GM18499 (cell line): ENCODE results near the gene MICAL3.

ENCODE experiments used
- ATAC-seq: cut with Tn5 transposase; IDR thresholded peaks from one replicate; pipeline ENCODE4 v1.9.1; 2021; ENCODE audit warnings: moderate number of reproducible peaks; ENCODE audit not compliant: insufficient read depth, unreplicated experiment

MICAL3 gene

DNA sequence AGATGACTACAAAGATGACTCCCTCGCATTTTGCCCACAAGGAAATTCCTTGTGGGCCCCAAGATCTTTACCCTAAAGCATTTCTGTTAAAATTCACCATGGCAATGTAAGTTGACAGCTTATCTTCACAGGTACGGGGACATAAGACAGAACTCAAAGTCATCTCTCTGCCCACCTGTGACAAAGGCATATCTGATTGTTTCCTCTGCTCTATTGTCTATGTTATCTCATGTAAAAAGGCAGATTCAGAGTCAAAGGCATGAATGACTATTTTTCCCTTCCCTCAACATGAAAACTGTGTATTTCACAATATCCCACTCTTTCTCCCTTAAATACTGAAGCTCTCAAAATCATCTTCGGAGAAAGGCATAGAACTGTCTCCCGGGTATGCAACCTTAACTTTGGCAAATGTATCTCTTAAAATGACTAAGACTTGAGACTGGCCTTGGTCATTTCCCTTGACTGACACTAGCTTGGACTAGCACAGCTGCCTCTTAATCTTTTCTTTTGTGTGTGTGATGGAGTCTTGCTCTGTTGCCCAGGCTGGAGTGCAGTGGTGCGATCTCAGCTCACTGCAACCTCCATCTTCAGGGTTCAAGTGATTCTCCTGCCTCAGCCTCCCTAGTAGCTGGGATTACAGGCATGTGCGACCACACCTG, 103.2 kb downstream of the MICAL3 start:
- no peak for ATAC-seq

DNA sequence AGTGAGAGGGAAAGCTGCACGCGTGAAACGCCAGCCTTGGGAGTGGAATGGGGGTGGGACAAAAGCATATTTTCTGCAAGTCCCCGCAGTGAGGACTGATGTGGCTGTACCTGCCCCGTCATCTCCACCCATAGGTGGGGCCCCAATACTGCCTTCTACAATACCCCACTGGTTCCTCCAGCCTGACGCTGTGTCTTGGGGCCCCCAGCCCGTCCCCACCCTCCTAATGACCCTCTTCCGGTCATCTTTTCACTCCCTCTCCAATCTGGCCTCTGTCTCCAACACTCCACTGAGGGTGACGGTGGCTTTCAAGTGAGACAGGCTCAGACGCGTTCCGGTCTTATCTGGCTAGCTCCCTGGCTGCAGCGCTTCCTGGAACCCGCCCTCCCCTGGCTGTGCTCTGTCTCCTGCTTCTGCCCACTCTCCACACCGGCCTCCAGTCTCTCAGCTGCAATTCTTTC, 104.2 kb downstream of the MICAL3 start:
- no peak for ATAC-seq

DNA sequence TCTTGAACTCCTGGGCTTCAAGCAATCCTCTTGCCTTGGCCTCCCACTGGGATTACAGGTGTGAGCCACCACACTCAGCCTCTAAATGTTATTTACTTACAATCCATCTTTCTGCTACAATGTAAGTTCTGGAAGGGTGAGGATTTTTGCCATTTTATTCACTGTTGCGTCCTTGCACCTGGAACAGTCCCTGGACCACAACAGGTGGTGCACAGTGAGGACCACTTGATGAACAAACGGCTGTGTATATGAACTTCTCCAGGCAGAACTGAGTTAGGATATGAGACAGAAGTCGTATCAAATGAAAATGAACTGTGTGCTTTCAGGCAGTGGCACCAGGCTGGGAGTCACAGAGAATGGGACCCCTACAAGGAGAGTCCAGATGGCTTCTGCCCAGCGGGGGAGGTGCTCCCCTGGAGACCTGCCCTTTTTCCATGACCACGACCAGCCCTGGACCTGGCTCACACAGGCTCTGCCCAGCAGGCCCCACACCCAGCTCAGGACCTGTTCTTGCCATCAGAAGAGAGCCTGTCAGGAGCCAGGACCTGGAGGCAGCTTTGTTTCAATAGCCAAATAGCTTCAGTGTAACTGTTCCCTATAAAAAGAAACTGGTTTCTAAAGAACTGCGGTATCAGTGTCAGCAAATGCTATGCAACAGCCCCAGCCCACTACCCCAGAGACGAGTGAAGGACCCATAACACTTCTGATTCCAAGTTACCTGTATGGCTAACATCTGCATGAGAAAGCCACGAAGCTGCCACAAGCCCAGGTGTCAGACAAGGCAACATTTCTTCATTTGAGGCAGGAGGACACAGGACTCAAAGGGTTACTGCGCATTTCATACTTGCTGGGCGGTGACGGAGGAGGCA, 104.9 kb downstream of the MICAL3 start:
- ATAC-seq: no peak

DNA sequence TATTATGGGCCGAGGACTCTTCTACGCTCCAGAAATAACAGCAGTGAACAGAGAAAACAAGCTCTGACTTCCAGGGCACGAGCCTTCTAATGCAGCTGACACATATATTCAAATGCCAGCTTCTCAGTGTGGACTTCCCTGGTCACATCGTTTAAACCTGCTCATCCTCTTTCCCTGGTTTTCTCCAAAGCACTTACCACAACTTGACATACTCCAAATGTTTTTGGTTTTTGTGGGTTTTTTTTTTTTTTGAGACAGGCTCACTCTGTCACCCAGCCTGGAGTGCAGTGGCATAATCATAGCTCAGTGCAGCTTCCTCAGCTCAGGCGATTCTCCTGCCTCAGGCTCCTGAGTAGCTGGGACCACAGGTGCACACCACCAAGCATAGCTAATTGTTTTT, 105.5 kb downstream of the MICAL3 start:
- no peak for ATAC-seq

DNA sequence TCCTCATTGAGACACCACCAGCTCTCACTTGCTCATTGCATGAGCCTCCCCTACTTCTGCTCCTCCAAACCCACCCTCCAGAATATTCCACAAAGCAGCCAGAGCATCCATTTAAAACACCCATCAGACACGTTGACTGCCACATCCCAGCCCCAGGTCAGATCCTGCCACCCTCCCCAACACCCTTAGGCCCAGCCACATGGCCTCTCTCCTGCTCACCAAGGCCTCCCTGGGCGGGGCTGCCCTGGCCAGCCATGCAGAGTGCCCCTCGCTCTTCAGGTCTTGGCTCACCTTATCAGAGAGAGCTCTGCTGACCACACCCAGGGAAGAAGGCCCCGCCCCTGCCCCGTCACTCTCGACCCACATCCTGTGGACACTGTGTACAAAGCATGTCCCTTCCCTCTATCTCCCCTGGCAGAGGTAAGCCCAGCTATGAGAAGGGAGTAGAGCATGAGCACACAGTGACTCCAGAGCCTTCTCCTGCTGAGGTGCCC, 106.8 kb downstream of the MICAL3 start:
- ATAC-seq: no peak

DNA sequence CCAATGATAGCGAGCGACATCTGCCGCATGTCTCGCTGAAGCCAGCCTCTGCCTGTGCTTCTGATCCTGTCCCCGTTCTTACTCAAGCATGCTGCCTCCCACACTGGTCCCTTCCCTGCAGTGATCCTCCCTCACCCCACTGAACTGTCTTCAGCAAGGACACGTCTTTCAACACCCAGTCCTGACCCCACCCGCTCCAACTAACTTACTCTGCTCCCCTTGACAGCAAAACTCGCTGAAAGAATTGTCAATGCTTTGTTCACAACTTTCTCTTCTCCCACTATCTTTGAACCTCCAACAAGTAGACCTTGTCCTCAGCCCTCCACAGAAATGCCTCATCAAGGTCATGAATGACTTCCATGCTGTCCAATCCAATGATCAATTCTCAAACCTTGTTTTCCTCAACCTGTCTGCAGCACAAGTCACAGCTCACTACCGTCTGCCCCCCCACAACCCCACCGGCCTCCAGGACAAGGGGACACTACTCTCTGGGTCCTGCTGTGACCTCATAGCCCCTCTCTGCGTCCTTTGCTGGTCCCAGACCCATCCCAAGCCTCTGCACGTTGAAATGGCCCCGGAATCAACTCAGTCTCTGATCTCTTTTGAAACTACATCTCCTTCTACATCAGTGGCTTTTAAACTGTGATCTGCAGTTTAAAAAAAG, 108.0 kb downstream of the MICAL3 start:
- no peak for ATAC-seq

DNA sequence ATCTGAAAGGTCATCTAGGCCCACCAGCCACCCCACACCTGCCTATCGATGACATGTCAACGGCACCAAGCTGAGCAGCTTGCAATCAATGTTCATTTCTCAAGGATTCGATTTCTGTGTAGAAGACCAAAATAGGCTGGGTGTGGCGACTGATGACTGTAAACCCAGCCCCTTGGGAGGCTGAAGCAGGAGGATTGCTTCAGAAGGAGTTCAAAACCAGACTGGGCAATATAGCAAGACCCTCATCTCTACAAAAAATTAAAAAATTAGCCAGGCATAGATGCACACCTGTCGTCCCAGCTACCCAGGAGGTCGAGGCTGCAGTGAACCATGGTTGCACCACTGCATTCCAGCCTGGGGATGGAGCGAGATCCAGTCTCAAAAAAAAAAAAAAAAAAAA, 108.7 kb downstream of the MICAL3 start:
- ATAC-seq: no peak

DNA sequence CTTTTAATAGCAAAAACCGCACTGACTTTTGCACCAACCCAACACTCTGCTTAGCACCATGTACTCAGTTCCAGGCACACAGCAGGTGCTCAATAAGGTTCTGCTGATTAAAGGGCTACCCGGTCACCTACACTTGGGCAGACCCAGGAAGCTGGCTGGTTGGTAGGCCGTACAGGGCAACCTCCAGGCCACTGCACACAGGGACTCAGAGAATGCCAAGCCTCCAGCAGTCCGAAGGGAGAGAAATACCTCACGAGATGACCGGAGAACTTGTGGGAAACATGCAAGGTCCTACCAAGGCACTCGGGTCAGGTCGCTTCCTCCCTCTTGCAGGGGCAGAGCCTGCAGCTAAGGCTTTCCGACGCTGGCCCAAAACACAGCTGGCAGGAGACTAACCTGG, 109.2 kb downstream of the MICAL3 start:
- no peak for ATAC-seq

DNA sequence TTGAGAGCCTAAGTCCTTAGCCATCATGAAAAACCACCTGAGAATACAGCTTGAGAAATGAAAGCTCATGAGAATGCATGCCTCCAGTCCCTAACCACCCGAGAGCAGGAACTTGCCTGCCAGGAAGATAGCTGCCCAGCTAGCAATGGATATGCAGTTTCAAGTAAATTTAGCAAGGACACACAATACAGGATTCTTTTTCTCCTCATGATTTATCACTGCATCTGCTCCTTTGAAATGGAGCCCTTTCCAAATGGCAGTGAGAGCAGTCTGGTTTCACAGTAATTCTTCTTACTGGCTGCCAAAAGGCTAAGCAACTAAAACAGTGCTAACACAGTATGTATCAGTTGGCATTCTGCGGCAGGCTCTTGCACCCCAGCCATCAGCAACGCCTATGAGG, 109.9 kb downstream of the MICAL3 start:
- ATAC-seq: no peak

DNA sequence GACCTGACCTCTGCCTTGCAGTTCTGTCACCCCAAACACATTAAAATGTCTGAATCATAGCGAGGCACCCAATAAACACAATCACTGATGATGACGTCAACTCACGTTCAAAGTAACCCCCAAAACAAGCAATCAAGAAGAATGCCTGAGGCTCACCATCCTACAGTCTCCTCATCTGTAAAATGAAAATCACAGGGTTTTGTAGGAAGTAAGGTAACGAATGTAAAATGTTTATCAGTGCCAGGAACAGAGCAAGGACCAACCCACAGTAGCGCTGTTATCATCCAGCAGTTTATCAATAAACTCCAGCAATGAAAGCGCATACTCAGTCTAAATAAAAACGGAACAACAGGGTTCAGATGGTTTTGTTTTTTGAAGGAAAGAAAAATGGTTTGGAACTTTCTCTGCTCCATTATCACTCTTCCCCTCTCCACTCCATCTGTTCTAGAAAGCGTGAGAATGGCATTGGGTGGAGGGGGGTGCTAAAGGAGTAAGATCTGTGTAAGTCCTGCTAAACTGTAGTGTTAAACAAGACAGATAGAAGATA, 110.5 kb downstream of the MICAL3 start:
- ATAC-seq: no peak

DNA sequence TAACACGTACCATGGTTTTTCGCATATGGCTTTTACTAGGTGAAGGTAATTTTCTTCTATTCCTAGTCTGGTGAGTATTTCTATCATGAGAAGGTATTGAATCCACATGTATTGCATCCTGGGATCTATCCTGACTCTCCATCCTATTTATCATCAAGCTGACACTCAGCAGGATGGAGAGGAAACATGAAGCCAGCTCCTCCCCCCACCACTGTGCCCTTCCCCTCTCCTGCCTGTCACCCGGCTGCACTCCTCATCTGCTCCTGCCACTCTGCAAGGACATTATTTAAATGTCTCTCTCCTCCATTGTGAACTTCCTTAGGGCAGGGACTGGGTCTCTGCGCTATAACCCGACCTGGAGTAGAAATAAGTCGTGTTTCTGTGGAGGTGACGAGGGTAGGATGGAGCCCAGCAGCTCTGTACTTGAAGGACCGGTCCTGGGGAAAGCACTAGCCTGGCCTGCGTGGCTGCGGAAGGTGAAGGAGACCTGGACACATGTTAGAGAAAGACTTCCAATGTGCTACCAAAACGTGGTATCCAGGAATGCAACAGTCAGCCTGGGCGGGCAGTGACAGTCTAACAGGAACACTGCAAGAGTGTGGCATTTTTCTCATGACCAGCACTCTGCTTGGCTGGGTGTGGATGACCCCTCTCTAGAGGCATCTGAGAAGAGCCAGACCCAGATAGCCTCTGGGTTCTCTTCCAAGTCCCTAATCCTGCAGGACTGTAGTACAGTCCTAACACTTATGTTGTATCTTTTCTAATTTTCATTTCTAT, 111.2 kb downstream of the MICAL3 start:
- ATAC-seq: no peak

DNA sequence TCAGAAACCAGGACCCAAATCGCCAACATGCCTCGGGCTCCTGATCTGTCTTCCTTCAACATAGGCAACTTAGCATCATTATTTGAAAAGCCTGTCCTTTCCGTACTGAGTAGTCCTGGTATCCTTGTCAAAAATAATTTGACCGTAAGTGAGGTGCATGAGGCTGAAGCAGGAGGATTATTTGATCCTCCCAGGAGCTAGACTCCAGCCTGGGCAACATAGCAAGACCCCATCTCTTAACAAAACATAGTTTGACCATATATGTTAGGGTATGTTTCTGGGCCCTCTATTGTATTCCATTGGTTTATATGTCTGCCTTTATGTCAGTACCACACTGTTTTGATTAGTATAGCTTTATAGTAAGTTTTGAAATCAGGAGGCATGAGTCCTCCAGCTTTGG, 112.5 kb downstream of the MICAL3 start:
- no peak for ATAC-seq

DNA sequence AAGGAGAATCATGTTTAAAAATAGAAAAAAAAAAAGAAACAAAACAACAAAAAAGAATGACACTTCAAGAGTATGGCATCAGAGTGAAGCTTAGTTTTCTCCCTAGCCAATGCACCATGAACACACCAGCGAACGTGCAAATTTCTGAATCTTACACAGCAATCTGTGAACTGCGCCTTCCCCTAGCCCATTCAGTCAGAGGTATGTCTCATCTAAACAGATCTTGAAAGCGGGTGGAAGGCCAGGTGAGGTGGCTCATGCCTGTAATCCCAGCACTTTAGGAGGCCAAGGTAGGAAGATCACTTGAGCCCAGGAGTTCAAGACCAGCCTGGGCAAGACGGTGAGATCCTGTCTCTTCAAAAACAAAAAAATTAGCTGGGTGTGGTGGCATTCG, 113.1 kb downstream of the MICAL3 start:
- ATAC-seq: no peak

DNA sequence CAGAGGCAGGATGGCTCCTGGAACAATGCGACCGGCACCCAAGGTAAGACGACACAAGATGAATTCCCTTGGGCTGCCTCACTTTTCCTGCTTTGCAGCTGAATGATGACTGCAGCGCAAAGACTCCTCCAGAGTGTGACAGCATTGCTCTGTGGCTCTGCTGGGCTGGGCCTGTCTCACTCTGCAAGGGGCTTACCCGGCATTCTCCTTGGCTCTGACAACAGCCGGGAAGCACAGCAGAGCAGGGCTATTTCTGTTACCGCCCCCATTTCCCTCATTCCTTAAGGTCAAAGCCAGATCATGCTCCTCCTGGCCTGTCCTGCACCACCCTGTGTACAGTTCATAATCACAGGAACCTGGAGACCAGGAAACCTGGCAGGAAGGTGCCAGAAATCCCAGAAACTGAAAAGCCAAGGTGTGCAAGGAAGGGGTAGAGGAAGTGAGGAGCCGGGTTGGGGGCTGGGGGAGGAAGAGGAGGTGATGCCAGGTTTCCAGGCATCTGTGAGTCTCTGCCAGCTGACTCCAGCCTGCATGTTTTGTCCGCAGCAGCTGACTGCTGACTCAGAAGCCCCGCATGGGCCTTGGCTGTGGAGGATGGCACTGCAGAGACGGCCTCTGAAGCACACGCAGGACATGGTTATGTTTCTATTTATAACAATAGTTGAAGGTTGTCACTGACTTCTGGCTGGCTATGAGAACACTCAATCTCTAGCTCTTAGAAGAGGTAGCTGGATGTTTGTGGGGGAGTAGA, 113.6 kb downstream of the MICAL3 start:
- ATAC-seq: no peak

DNA sequence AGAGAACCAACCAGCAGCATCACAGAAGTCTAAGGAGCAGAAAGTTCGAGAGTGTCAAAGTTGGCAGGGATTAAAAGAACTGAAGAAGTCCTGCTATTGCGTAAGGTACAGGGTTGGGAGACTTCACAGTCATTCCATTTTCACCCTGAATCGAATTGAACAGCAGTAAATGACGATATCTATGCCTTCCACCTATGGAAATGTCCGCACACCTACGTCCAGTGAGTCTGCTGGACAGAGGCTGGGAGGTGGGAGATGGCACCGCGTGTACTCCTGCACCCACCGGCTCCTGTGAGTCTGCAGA, 116.7 kb downstream of the MICAL3 start:
- ATAC-seq: no peak

DNA sequence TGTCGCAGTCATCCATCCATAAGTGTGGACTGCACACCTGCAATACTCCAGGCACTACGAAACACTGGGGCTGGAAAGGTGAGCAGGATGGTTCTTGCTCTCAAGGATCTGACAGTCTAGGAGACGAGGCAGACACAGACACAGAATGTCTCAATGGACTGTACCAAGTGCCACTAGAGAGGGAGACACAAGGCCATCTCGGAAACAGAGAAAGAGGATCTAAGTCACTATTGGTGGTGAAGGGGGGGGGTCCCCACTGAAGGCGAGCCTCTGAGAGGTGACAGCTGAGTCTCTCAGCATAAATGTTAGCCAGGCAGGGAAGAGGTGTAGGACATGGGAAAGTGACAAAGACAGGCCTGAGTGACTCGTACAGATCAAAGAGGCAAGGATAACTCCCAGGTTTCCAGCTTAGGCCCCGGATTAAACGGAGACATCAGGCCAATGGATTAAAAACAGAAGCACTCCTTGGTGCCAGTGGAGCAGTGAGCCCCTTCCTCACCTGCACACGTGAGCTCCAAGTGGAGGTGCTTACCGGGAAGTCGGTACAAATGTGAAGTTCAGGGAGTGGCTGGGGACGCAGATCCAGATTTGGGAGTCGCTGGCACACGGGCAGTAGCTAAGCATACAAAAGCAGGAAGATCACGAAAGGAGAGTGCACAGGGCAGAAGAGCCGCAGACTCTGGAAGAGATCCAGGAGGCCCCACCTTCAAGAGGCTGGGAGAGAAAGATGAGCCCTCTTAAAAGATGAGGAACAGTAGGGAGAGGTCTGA, 117.2 kb downstream of the MICAL3 start:
- no peak for ATAC-seq

DNA sequence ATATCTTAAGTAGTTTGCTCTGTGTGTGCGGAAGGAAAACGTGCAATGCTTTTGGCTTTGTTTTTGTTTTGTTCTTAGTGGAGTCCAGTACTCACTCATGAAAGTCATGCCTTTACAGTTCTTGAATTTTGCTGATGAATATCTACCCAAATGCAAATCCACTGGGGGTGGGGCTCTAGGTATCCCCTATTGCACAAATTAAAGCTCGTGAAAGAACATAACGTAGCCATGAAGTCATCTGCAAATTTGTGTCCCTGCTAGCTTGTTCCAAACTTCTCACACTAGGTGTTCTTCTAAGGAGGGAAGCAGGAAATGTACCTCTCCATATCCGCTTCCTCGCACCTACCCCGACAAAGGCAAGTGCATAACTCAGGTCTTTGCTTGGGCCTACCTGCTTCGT, 118.9 kb downstream of the MICAL3 start:
- no peak for ATAC-seq

DNA sequence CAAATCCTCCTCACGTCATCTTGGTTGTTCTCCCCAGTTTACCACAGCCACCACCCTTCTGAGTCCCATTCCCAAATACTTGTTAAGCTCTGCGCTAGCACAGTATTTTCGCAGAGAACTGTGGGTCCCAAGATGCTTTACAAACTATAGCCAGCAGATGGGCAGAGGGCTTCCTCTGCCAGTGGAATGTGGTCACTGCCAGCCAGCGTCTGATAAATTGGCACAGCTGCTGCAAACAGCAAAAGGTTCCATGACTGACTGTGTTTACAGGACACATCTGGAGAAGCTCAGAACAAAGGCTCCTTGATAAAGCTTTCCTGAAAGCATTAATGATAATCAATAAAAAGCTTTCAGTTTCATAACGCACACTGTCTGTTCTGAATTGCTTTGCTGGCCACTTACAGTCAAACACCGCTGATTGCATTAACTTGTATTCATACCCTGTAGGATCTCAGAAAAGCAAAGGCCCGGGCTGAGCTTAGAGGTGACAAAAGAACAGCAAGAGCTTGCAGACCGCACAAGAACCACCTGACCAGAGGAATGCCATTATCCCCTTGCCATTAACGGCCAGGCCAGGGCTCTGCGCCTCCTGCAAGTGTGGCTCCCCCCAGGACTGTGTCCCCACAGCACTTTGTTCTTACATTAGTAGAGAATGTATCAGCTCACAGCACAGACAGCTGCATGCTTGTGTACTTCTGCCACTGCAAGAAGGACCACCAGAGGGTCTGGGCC, 120.6 kb downstream of the MICAL3 start:
- no peak for ATAC-seq
